HEK293 (cell line): ENCODE data around the gene ATP6V0A4.

Experiments
- BCL6B ChIP-seq: fragments of 450-650 bp; formaldehyde crosslinking; IDR thresholded peaks from 2 replicates; pipeline ENCODE4 v1.5.1; 2017; ENCODE audit warnings: missing biosample characterization, missing genetic modification characterization
- CTCF ChIP-seq: fragments of 450-650 bp; formaldehyde crosslinking; IDR thresholded peaks from 2 replicates; pipeline ENCODE4 v1.5.1; 2016; ENCODE audit warnings: missing biosample characterization, missing genetic modification characterization

- TF ChIP-seq CTCF (tag by site-specific recombination) = no peak
- no peak for TF ChIP-seq BCL6B (tag by site-specific recombination)
Measured at GRCh38 chr7:138739859-138740258, 58.1 kb downstream of the ATP6V0A4 start.
